ENCODE results near the gene FADS2.

- no peak for TF ChIP-seq POLR2A (IDR thresholded peaks at IDR 0.05; ENCODE audit: low read depth, low read length)
- TF ChIP-seq POLR2AphosphoS5 (IDR thresholded peaks at IDR 0.05; ENCODE audit: low read depth, low read length): no peak
Observed at GRCh38 chr11:61779666-61780525, 48.2 kb upstream of the FADS2 start.

Data from GM12892 (cell line).